SU-DHL-6 (cell line): ENCODE data around the gene ENDOV.

Source experiments
- EZH2phosphoT487 ChIP-seq: fragments of 200-600 bp; sonication (generic), shearing (Covaris generic); conservative IDR thresholded peaks from 2 replicates; pipeline ENCODE4 v1.6.1; 2018; ENCODE audit warnings: mild to moderate bottlenecking, antibody characterized with exemption, low read length, moderate library complexity, mixed read lengths
- TF ChIP-seq, protein P1 (sequence below): fragments of 200-600 bp; sonication (generic); IDR thresholded peaks from one replicate; pipeline ENCODE4 v1.5.1; 2017; ENCODE audit warnings: antibody characterized with exemption, mild to moderate bottlenecking, low read length, moderate library complexity; ENCODE audit not compliant: insufficient read depth, poor library complexity, severe bottlenecking

DNA sequence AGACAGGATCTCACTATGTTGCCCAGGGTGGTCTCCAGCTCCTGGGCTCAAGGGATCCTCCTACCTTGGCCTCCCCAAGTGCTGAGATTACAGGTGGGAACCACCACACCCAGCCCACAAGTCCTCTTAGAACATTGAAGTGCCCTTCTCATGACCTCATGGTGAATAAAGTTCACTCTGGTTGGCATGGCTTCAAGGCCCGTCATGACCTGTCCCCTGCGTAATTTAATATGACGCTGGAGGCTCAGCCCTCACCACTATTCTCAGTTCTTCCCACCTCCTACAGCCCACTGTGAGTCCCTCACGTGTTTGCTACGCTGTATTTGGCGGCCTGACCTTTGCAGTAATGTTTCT, 1.9 kb downstream of the ENDOV start:
- TF ChIP-seq, protein P1, sequence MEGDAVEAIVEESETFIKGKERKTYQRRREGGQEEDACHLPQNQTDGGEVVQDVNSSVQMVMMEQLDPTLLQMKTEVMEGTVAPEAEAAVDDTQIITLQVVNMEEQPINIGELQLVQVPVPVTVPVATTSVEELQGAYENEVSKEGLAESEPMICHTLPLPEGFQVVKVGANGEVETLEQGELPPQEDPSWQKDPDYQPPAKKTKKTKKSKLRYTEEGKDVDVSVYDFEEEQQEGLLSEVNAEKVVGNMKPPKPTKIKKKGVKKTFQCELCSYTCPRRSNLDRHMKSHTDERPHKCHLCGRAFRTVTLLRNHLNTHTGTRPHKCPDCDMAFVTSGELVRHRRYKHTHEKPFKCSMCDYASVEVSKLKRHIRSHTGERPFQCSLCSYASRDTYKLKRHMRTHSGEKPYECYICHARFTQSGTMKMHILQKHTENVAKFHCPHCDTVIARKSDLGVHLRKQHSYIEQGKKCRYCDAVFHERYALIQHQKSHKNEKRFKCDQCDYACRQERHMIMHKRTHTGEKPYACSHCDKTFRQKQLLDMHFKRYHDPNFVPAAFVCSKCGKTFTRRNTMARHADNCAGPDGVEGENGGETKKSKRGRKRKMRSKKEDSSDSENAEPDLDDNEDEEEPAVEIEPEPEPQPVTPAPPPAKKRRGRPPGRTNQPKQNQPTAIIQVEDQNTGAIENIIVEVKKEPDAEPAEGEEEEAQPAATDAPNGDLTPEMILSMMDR = no peak
- no peak for TF ChIP-seq EZH2phosphoT487
